ENCODE measurements around the gene MOV10L1.

Gene MOV10L1

GRCh38 chr22:50197000-50197800, 107.4 kb downstream of the MOV10L1 start:
- Histone ChIP-seq H3K9ac (ENCODE audit: low read length) (no peak overlapping the region), H3K27ac (ENCODE audit: low read length) (no peak overlapping the region), H3K9me3 (ENCODE audit: control insufficient read depth, low read depth, low read length) (no peaks in the 10 kb centered on the region), H3K4me1 (ENCODE audit: control insufficient read depth, low read depth, low read length) (peaks cover 5% of the 10 kb centered on the region), H3K27me3 (ENCODE audit: control insufficient read depth, insufficient read depth, low read length) (no peaks in the 10 kb centered on the region), H3K4me3 (ENCODE audit: low read length) (no peak overlapping the region), H3K36me3 (ENCODE audit: control insufficient read depth, low read depth, low read length) (peaks cover 16% of the 10 kb centered on the region)

GRCh38 chr22:50197856-50198623, 108.2 kb downstream of the MOV10L1 start:
- Histone ChIP-seq H3K36me3 (ENCODE audit: control insufficient read depth, low read depth, low read length) (peaks cover 16% of the 10 kb centered on the region), H3K27ac (ENCODE audit: low read length) (no peak overlapping the region), H3K9me3 (ENCODE audit: control insufficient read depth, low read depth, low read length) (no peaks in the 10 kb centered on the region), H3K4me1 (ENCODE audit: control insufficient read depth, low read depth, low read length) (peaks cover 5% of the 10 kb centered on the region), H3K9ac (ENCODE audit: low read length) (no peak overlapping the region), H3K4me3 (ENCODE audit: low read length) (no peak overlapping the region), H3K27me3 (ENCODE audit: control insufficient read depth, insufficient read depth, low read length) (no peaks in the 10 kb centered on the region)

DNA sequence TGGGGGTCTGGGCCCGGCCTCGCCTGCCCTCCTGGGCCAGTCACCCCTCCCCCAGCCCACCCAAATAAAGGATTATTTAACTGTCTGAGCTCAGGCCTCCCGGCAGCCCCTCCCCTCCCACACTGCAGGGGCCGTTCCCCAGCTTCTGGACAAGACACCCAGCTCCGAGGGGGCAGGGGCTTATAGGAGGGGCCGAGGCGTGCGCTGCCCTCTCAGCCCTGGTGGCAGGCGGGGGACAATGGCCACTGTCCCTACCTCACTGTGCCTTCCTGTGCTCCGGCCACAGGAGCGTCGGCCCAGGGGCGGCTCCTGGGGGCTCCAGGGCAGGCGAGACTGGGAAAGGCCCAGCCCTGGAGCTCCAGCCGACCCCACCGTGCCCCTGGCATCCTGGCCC, 108.8 kb downstream of the MOV10L1 start:
- no peaks in the 10 kb centered on the region for H3K27me3 ChIP-seq (ENCODE audit: control insufficient read depth, insufficient read depth, low read length)
- H3K4me3 ChIP-seq (ENCODE audit: low read length): no peak overlapping the region
- H3K9me3 ChIP-seq (ENCODE audit: control insufficient read depth, low read depth, low read length): no peaks in the 10 kb centered on the region
- no peak overlapping the region for H3K9ac ChIP-seq (ENCODE audit: low read length)
- H3K27ac ChIP-seq (ENCODE audit: low read length): no peak overlapping the region
- H3K36me3 ChIP-seq (ENCODE audit: control insufficient read depth, low read depth, low read length): peaks cover 16% of the 10 kb centered on the region
- peaks cover 5% of the 10 kb centered on the region for H3K4me1 ChIP-seq (ENCODE audit: control insufficient read depth, low read depth, low read length)

DNA sequence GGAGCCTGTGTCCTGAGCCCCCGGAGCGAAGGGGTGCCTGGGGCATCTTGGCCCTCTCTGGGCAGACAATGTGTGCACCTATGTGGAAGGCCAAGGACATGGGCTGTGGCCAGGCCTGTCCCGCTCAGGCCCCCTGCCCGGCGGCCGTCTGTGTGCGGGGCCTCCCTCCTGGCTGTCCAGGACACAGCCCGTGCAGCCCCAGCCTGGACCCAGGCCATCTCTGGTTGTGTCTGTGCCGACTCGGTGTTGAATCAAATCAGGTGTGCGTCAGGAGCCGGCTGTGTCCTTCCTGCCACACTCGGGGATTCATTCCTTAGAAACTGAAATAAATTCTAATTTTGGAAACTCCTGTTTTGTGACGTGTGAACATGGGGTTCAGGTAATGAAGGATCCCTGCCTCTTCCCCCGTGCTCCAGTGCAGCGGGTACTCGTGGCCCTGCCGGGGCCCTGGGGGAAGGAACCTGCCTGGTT, 109.5 kb downstream of the MOV10L1 start:
- Histone ChIP-seq H3K9ac (ENCODE audit: low read length) (no peak overlapping the region), H3K4me1 (ENCODE audit: control insufficient read depth, low read depth, low read length) (peaks cover 5% of the 10 kb centered on the region), H3K27ac (ENCODE audit: low read length) (no peak overlapping the region), H3K4me3 (ENCODE audit: low read length) (peak overlapping the region; percentile 64), H3K36me3 (ENCODE audit: control insufficient read depth, low read depth, low read length) (peaks cover 17% of the 10 kb centered on the region), H3K27me3 (ENCODE audit: control insufficient read depth, insufficient read depth, low read length) (no peaks in the 10 kb centered on the region), H3K9me3 (ENCODE audit: control insufficient read depth, low read depth, low read length) (no peaks in the 10 kb centered on the region)

DNA sequence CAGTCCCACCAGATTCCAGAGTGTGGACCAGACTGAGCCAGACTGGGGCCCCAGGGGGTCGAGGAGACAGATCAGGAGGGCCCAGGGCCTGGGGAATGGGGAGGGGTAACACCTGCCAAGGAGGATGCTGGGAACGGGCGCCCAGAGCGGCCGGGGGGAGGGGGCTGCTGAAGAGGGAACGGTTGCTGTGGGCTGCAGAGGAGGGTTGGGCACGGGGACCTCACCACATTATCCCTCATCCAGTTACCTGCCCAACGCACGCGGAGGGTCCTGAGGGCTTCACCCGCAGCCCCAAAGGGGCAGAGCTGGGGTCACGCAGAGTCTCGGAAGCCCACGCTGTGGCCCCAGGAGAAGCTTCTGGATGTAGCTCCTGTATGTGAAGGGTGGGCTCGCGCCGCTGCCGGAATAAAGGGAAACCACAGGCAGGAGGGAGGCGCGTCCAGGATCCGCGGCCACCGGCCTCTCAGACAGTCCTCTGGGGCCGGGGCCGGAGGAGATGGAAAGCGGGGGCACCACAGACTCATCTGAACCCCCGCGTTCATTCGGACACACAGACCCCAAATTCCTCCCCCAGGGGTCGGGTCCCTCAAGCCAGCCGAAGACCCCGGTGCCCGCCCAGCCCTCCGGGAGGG, 110.1 kb downstream of the MOV10L1 start:
- no peaks in the 10 kb centered on the region for H3K27me3 ChIP-seq (ENCODE audit: control insufficient read depth, insufficient read depth, low read length)
- H3K4me1 ChIP-seq (ENCODE audit: control insufficient read depth, low read depth, low read length): peaks cover 5% of the 10 kb centered on the region
- H3K4me3 ChIP-seq (ENCODE audit: low read length): peak overlapping the region; percentile 64
- no peak overlapping the region for H3K9ac ChIP-seq (ENCODE audit: low read length)
- H3K27ac ChIP-seq (ENCODE audit: low read length): no peak overlapping the region
- H3K36me3 ChIP-seq (ENCODE audit: control insufficient read depth, low read depth, low read length): peaks cover 10% of the 10 kb centered on the region
- no peaks in the 10 kb centered on the region for H3K9me3 ChIP-seq (ENCODE audit: control insufficient read depth, low read depth, low read length)

GRCh38 chr22:50200461-50201190, 110.8 kb downstream of the MOV10L1 start, which contains the start of gene SELENOO:
Gene SELENOO, plus strand, starts transcription at chr22:50201011. Its CDS starts 26 bp downstream, at chr22:50201037.
- Histone ChIP-seq H3K9ac (ENCODE audit: low read length) (peak within 1 kb of the TSS; percentile 39), H3K4me3 (ENCODE audit: low read length) (peak within 1 kb of the TSS; percentile 69), H3K4me1 (ENCODE audit: control insufficient read depth, low read depth, low read length) (peaks cover 5% of the 10 kb centered on the region), H3K9me3 (ENCODE audit: control insufficient read depth, low read depth, low read length) (no peaks in the 10 kb centered on the region), H3K36me3 (ENCODE audit: control insufficient read depth, low read depth, low read length) (peaks cover 9% of the 10 kb centered on the region), H3K27ac (ENCODE audit: low read length) (no peak within 1 kb of the TSS), H3K27me3 (ENCODE audit: control insufficient read depth, insufficient read depth, low read length) (no peaks in the 10 kb centered on the region)

DNA sequence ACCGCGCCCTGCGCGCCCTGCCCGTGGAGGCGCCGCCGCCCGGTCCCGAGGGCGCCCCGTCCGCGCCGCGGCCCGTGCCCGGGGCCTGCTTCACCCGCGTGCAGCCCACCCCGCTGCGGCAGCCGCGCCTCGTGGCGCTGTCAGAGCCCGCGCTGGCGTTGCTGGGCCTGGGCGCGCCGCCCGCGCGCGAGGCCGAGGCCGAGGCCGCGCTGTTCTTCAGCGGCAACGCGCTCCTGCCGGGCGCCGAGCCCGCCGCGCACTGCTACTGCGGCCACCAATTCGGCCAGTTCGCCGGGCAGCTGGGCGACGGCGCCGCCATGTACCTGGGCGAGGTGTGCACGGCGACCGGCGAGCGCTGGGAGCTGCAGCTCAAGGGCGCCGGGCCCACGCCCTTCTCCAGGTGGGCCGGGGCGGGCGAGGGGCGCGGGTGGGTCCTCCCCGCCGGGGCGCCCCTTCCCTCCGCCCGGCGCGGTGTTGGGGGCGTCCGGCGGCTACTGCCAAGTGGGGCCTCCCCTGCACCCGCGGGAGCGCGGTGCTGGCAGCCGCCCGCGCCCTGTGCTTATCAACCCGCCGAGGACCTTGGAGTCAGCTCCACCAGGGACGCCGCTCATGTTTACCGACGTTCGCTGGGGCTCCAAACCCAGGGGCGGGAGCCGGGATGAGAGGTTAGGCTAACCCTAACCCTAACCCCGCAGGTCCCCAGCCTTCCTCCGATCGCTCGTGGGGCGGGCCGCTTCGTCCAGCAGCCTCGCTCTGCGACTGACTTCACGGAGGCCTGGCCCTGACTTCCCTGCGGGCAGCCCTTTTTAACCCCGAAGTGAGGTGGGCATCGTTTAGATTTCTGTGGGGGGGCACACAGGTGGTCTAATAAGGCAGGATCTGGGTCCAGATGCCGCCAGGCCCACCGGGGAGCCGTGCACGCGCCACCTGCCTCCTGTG, 111.7 kb downstream of the MOV10L1 start:
- H3K27ac ChIP-seq (ENCODE audit: low read length): no peak overlapping the region
- H3K9me3 ChIP-seq (ENCODE audit: control insufficient read depth, low read depth, low read length): no peaks in the 10 kb centered on the region
- peak overlapping the region; percentile 69 for H3K4me3 ChIP-seq (ENCODE audit: low read length)
- peaks cover 12% of the 10 kb centered on the region for H3K36me3 ChIP-seq (ENCODE audit: control insufficient read depth, low read depth, low read length)
- H3K9ac ChIP-seq (ENCODE audit: low read length): peak overlapping the region; percentile 39
- H3K4me1 ChIP-seq (ENCODE audit: control insufficient read depth, low read depth, low read length): peaks cover 9% of the 10 kb centered on the region
- no peaks in the 10 kb centered on the region for H3K27me3 ChIP-seq (ENCODE audit: control insufficient read depth, insufficient read depth, low read length)

- peaks cover 13% of the 10 kb centered on the region for H3K36me3 ChIP-seq (ENCODE audit: control insufficient read depth, low read depth, low read length)
- no peaks in the 10 kb centered on the region for H3K9me3 ChIP-seq (ENCODE audit: control insufficient read depth, low read depth, low read length)
- peak overlapping the region; percentile 69 for H3K4me3 ChIP-seq (ENCODE audit: low read length)
- H3K4me1 ChIP-seq (ENCODE audit: control insufficient read depth, low read depth, low read length): peaks cover 9% of the 10 kb centered on the region
- H3K27me3 ChIP-seq (ENCODE audit: control insufficient read depth, insufficient read depth, low read length): no peaks in the 10 kb centered on the region
- H3K27ac ChIP-seq (ENCODE audit: low read length): no peak overlapping the region
- H3K9ac ChIP-seq (ENCODE audit: low read length): no peak overlapping the region
Measured at GRCh38 chr22:50202130-50202666, 112.4 kb downstream of the MOV10L1 start.

DNA sequence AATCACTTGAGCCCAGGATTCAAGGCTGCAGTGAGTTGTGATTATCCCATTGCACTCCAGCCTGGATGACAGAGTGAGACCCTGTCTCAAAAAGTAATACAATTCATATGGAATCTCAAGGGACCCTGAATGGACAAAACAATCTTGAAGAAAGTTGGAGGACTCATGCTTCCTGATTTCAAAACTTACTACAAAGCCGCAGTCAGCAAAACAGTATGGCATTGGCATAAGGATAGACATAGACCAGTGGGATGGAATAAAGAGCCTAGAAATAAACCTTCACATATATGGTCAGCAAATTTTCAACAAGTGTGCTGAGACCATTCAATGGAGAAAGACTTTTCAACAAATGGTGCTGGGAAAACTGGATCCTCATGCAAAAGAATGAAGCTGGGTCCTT, 113.5 kb downstream of the MOV10L1 start:
- H3K4me3 ChIP-seq (ENCODE audit: low read length): no peak overlapping the region

DNA sequence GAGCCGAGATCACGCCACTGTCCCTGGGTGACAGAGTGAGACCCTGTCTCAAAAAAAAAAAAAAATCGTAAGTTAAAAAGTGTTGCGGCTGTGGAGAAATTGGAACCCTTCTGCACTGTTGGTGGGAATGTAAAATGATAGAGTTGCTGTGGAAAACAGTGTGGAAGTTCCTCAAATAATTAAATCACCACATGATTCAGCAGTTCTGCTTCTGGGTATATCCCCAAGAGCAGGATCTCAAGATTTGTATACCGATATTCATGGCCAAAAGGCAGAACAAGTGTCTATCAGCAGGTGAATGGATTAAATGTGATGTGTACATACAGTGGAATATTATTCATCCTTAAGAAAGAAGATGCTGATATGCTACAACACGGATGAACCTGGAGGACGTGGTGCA, 114.8 kb downstream of the MOV10L1 start:
- no peak overlapping the region for H3K4me3 ChIP-seq (ENCODE audit: low read length)
- no peak overlapping the region for H3K9ac ChIP-seq (ENCODE audit: low read length)
- no peaks in the 10 kb centered on the region for H3K9me3 ChIP-seq (ENCODE audit: control insufficient read depth, low read depth, low read length)
- peaks cover 9% of the 10 kb centered on the region for H3K4me1 ChIP-seq (ENCODE audit: control insufficient read depth, low read depth, low read length)
- no peaks in the 10 kb centered on the region for H3K27me3 ChIP-seq (ENCODE audit: control insufficient read depth, insufficient read depth, low read length)
- H3K36me3 ChIP-seq (ENCODE audit: control insufficient read depth, low read depth, low read length): peaks cover 19% of the 10 kb centered on the region
- no peak overlapping the region for H3K27ac ChIP-seq (ENCODE audit: low read length)

More for the DNA sequence above, 113.5 kb downstream of the MOV10L1 start:
- peaks cover 19% of the 10 kb centered on the region for H3K36me3 ChIP-seq (ENCODE audit: control insufficient read depth, low read depth, low read length)
- peaks cover 9% of the 10 kb centered on the region for H3K4me1 ChIP-seq (ENCODE audit: control insufficient read depth, low read depth, low read length)
- no peaks in the 10 kb centered on the region for H3K9me3 ChIP-seq (ENCODE audit: control insufficient read depth, low read depth, low read length)
- H3K27ac ChIP-seq (ENCODE audit: low read length): no peak overlapping the region
- H3K9ac ChIP-seq (ENCODE audit: low read length): no peak overlapping the region
- no peaks in the 10 kb centered on the region for H3K27me3 ChIP-seq (ENCODE audit: control insufficient read depth, insufficient read depth, low read length)

Data from iPS-18a (cell line).